Mesothelial cell of epicardium (in vitro differentiated cells): ENCODE measurements around the gene GALNT8. TPM values are rescaled to one million over a fixed set of nuclear protein-coding genes. Genes with fewer than 3 reads are reported as not detected.

Experiments used
- DNase-seq, 2 experiments: peaks; one replicate each; pipeline ENCODE4 v3.0.0; 2021; ENCODE audit warnings: low spot score in 2 of 2; ENCODE audit not compliant: unreplicated experiment in 2 of 2
- H3K27ac Mint-ChIP-seq: 2 replicates; pipeline ENCODE4 v1.8.0; 2021; ENCODE audit warnings: mixed read lengths
- H3K27me3 Mint-ChIP-seq: 2 replicates; pipeline ENCODE4 v1.8.0; 2021; ENCODE audit warnings: low read depth, mixed read lengths
- H3K36me3 Mint-ChIP-seq: 2 replicates; pipeline ENCODE4 v1.8.0; 2021; ENCODE audit warnings: mixed read lengths
- H3K4me1 Mint-ChIP-seq: 2 replicates; pipeline ENCODE4 v1.8.0; 2021; ENCODE audit warnings: mixed read lengths
- H3K4me3 Mint-ChIP-seq: 2 replicates; pipeline ENCODE4 v1.8.0; 2021; ENCODE audit warnings: mild to moderate bottlenecking, moderate library complexity, mixed read lengths
- H3K9me3 Mint-ChIP-seq: 2 replicates; pipeline ENCODE4 v1.8.0; 2021; ENCODE audit warnings: mixed read lengths
- total RNA-seq: library from RNA; stranded (reverse); gene quantifications from 3 replicates; pipeline ENCODE4 v1.2.1, GENCODE V29; 2021
- TF ChIP-seq, protein P1 (sequence below): fragments of 200-600 bp; sonication (generic); IDR thresholded peaks from one replicate; pipeline ENCODE4 v1.5.0; 2021; ENCODE audit warnings: antibody characterized with exemption; ENCODE audit not compliant: unreplicated experiment

The GALNT8 gene
- total RNA-seq, 1 donor from 2014 or later = 2.0 TPM

DNA sequence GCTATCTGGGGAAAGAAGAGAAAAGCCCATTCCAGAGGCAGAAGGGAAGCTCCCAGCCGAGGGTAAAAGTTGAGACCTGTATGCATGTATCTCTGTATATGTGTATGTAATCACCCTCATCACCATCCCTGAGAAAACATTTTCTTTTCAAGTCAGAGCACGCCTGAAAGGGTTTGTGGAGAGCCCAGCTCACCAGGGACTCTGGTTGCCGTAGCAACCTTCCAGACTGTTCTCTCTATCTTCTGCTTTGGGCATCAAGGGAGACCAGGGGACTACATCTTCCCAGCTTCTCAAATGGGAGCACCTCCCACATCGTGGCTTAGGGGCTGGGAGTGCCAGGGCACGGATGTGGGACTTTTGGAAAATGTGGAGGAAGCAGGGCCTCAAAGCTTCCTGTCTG lies 93.5 kb downstream of the GALNT8 start:
- no peak for DNase-seq
- H3K9me3 Mint-ChIP-seq = no peaks in the 10 kb centered on the region
- H3K4me1 Mint-ChIP-seq = peaks cover 4% of the 10 kb centered on the region
- TF ChIP-seq, protein P1, sequence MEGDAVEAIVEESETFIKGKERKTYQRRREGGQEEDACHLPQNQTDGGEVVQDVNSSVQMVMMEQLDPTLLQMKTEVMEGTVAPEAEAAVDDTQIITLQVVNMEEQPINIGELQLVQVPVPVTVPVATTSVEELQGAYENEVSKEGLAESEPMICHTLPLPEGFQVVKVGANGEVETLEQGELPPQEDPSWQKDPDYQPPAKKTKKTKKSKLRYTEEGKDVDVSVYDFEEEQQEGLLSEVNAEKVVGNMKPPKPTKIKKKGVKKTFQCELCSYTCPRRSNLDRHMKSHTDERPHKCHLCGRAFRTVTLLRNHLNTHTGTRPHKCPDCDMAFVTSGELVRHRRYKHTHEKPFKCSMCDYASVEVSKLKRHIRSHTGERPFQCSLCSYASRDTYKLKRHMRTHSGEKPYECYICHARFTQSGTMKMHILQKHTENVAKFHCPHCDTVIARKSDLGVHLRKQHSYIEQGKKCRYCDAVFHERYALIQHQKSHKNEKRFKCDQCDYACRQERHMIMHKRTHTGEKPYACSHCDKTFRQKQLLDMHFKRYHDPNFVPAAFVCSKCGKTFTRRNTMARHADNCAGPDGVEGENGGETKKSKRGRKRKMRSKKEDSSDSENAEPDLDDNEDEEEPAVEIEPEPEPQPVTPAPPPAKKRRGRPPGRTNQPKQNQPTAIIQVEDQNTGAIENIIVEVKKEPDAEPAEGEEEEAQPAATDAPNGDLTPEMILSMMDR = no peak
- H3K27ac Mint-ChIP-seq = no peak overlapping the region
- no peaks in the 10 kb centered on the region for H3K36me3 Mint-ChIP-seq
- H3K4me3 Mint-ChIP-seq = no peak overlapping the region
- peaks cover 87% of the 10 kb centered on the region for H3K27me3 Mint-ChIP-seq

- H3K27ac Mint-ChIP-seq = no peak overlapping the region
- H3K4me1 Mint-ChIP-seq = peaks cover 2% of the 10 kb centered on the region
- H3K36me3 Mint-ChIP-seq = no peaks in the 10 kb centered on the region
- no peak overlapping the region for H3K4me3 Mint-ChIP-seq
- H3K9me3 Mint-ChIP-seq = no peaks in the 10 kb centered on the region
- TF ChIP-seq, protein P1 = no peak
- H3K27me3 Mint-ChIP-seq = peaks cover 86% of the 10 kb centered on the region
- DNase-seq = no peak
These were observed 94.3 kb downstream of the GALNT8 start for GRCh38 chr12:4814485-4814884.

- peaks cover 69% of the 10 kb centered on the region for H3K27me3 Mint-ChIP-seq
- no peaks in the 10 kb centered on the region for H3K9me3 Mint-ChIP-seq
- no peak overlapping the region for H3K4me3 Mint-ChIP-seq
- no peaks in the 10 kb centered on the region for H3K36me3 Mint-ChIP-seq
- H3K27ac Mint-ChIP-seq = no peak overlapping the region
- TF ChIP-seq, protein P1 = no peak
- peaks cover 7% of the 10 kb centered on the region for H3K4me1 Mint-ChIP-seq
- DNase-seq = no peak
These were observed 96.7 kb downstream of the GALNT8 start for GRCh38 chr12:4816744-4817525.

DNA sequence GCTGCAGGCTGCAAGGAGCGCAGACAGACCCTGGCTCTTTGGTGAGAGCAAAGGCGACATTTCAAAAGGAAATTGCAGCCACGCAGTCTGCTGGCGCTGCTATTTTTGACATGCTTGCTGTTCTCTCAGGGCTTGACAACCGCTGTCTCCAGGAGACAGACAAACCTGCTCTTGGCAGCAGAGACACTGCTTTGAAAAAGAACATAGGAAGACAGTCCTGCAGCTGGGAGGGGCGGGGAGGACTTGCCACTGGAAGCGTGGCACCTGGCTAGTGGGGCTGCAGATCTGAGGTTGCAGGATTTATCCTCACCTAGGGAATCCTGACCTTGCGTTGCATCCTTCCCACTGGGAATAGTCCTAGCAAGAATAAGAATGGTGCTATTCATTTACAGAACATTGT lies 97.7 kb downstream of the GALNT8 start:
- H3K4me3 Mint-ChIP-seq = no peak overlapping the region
- H3K27ac Mint-ChIP-seq = no peak overlapping the region
- TF ChIP-seq, protein P1 = no peak
- H3K27me3 Mint-ChIP-seq = peaks cover 65% of the 10 kb centered on the region
- H3K36me3 Mint-ChIP-seq = no peaks in the 10 kb centered on the region
- H3K9me3 Mint-ChIP-seq = no peaks in the 10 kb centered on the region
- DNase-seq = no peak
- peaks cover 11% of the 10 kb centered on the region for H3K4me1 Mint-ChIP-seq

DNA sequence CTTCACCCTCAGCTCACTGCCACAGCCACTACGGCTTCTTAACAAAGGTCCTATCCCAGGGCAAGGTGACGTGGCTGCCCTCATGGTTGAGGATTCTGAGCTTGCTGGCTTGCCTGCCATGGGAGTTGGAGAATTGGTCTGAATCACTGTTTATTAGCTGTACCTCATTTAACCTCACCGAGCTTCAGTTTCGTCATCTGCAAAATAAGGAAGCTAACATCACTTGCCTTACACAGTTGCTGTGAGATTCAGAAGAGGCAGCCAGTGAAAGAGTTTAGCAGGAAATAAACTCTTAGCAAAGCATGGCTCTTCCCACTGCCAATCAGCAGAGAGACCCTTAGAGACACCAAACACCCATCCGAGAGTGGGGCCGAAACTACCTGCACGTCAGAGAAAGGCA lies 99.5 kb downstream of the GALNT8 start:
- Mint-ChIP-seq H3K27me3 (peaks cover 61% of the 10 kb centered on the region), H3K4me1 (peaks cover 11% of the 10 kb centered on the region), H3K9me3 (no peaks in the 10 kb centered on the region), H3K27ac (no peak overlapping the region), H3K36me3 (no peaks in the 10 kb centered on the region), H3K4me3 (no peak overlapping the region)
- TF ChIP-seq, protein P1 = no peak
- DNase-seq = no peak
